ENCODE measurements around the gene CAMTA1.

- TF ChIP-seq ARNTL (CRISPR knock-in tag; IDR thresholded peaks at IDR 0.05; ENCODE audit: borderline replicate concordance, low read depth) (no peak), ZFP3 (CRISPR knock-in tag; IDR thresholded peaks at IDR 0.05) (no peak), OSR1 (CRISPR knock-in tag; IDR thresholded peaks at IDR 0.05) (no peak), ZFP30 (CRISPR knock-in tag; IDR thresholded peaks at IDR 0.05) (no peak), TCF4 (CRISPR knock-in tag; IDR thresholded peaks at IDR 0.05; ENCODE audit: borderline replicate concordance) (no peak), RARB (CRISPR knock-in tag; IDR thresholded peaks at IDR 0.05) (no peak), ZC3H10 (CRISPR knock-in tag; IDR thresholded peaks at IDR 0.05) (no peak), ZNF8 (CRISPR knock-in tag; IDR thresholded peaks at IDR 0.05) (no peak)
Measured at GRCh38 chr1:7136166-7136953, 351.1 kb downstream of the CAMTA1 start.
